ENCODE data around the gene C14orf132. TPM values are rescaled to one million over a fixed set of nuclear protein-coding genes. Genes with fewer than 3 reads are reported as not detected.

The C14orf132 gene
- total RNA-seq, 2 donors from 2014 or later, result 12.3 to 21.9 TPM

- no peak overlapping the region for H3K27ac Mint-ChIP-seq
- H3K27me3 Mint-ChIP-seq (ENCODE audit: insufficient read depth), result no peaks in the 10 kb centered on the region
- H3K9me3 ChIP-seq (ENCODE audit: control insufficient read depth, low read length), result no peaks in the 10 kb centered on the region
- peaks cover 2% of the 10 kb centered on the region for H3K4me1 Mint-ChIP-seq
- TF ChIP-seq CTCF (conservative IDR thresholded peaks at IDR 0.05), result no peak
- no peak overlapping the region for H3K4me3 ChIP-seq (ENCODE audit: low read length)
- H3K36me3 ChIP-seq (ENCODE audit: control insufficient read depth, insufficient read depth, low read length), result no peaks in the 10 kb centered on the region
- H3K4me1 ChIP-seq (ENCODE audit: control insufficient read depth, insufficient read depth, low read length), result no peaks in the 10 kb centered on the region
- DNase-seq, result peak; percentile 39
- H3K9me3 Mint-ChIP-seq, result no peaks in the 10 kb centered on the region
- 87 to 95% methylated on average over 9 to 12 of the region's 12 CpGs for WGBS, 2 experiments (ENCODE audit: insufficient coverage in 1 of 2, insufficient read length in 1 of 2)
- no peaks in the 10 kb centered on the region for H3K27me3 ChIP-seq (ENCODE audit: control insufficient read depth, insufficient read depth, low read length, poor library complexity, severe bottlenecking)
- no peak overlapping the region for H3K27ac ChIP-seq (ENCODE audit: low read depth, low read length)
- no peak overlapping the region for H3K4me3 Mint-ChIP-seq
- no peaks in the 10 kb centered on the region for H3K36me3 Mint-ChIP-seq (ENCODE audit: low read depth)
- no peak overlapping the region for H3K9ac ChIP-seq (ENCODE audit: extremely low read depth, low read length, poor library complexity, severe bottlenecking)
These were observed 57.8 kb downstream of the C14orf132 start for GRCh38 chr14:96096639-96097610.

- no peaks in the 10 kb centered on the region for H3K27me3 ChIP-seq (ENCODE audit: control insufficient read depth, insufficient read depth, low read length, poor library complexity, severe bottlenecking)
- H3K36me3 ChIP-seq (ENCODE audit: control insufficient read depth, insufficient read depth, low read length), result no peaks in the 10 kb centered on the region
- H3K9ac ChIP-seq (ENCODE audit: extremely low read depth, low read length, poor library complexity, severe bottlenecking), result no peak overlapping the region
- no peaks in the 10 kb centered on the region for H3K9me3 ChIP-seq (ENCODE audit: control insufficient read depth, low read length)
- 88 to 93% methylated on average over 6 to 7 of the region's 7 CpGs for WGBS, 2 experiments (ENCODE audit: insufficient coverage in 1 of 2, insufficient read length in 1 of 2)
- no peak overlapping the region for H3K27ac Mint-ChIP-seq
- peaks cover 2% of the 10 kb centered on the region for H3K4me1 Mint-ChIP-seq
- no peaks in the 10 kb centered on the region for H3K36me3 Mint-ChIP-seq (ENCODE audit: low read depth)
- no peak overlapping the region for H3K27ac ChIP-seq (ENCODE audit: low read depth, low read length)
- H3K4me3 Mint-ChIP-seq, result no peak overlapping the region
- no peaks in the 10 kb centered on the region for H3K9me3 Mint-ChIP-seq
- DNase-seq, result peak; percentile 36
- no peaks in the 10 kb centered on the region for H3K4me1 ChIP-seq (ENCODE audit: control insufficient read depth, insufficient read depth, low read length)
- TF ChIP-seq CTCF (conservative IDR thresholded peaks at IDR 0.05), result no peak
- no peaks in the 10 kb centered on the region for H3K27me3 Mint-ChIP-seq (ENCODE audit: insufficient read depth)
- no peak overlapping the region for H3K4me3 ChIP-seq (ENCODE audit: low read length)
These were observed 58.6 kb downstream of the C14orf132 start for GRCh38 chr14:96097752-96098151.

- 69 to 70% methylated on average over 4 to 6 of the region's 6 CpGs for WGBS, 2 experiments (ENCODE audit: insufficient coverage in 1 of 2, insufficient read length in 1 of 2)
- Histone ChIP-seq H3K27ac (ENCODE audit: low read depth, low read length) (no peak overlapping the region), H3K4me1 (ENCODE audit: control insufficient read depth, insufficient read depth, low read length) (no peaks in the 10 kb centered on the region), H3K9me3 (ENCODE audit: control insufficient read depth, low read length) (no peaks in the 10 kb centered on the region), H3K27me3 (ENCODE audit: control insufficient read depth, insufficient read depth, low read length, poor library complexity, severe bottlenecking) (no peaks in the 10 kb centered on the region), H3K4me3 (ENCODE audit: low read length) (no peak overlapping the region), H3K36me3 (ENCODE audit: control insufficient read depth, insufficient read depth, low read length) (no peaks in the 10 kb centered on the region), H3K9ac (ENCODE audit: extremely low read depth, low read length, poor library complexity, severe bottlenecking) (no peak overlapping the region)
- Mint-ChIP-seq H3K27me3 (ENCODE audit: insufficient read depth) (no peaks in the 10 kb centered on the region), H3K36me3 (ENCODE audit: low read depth) (no peaks in the 10 kb centered on the region), H3K9me3 (no peaks in the 10 kb centered on the region), H3K4me3 (no peak overlapping the region), H3K27ac (no peak overlapping the region), H3K4me1 (peaks cover 2% of the 10 kb centered on the region)
- peak; percentile 91 for DNase-seq
- peak; percentile 87 for TF ChIP-seq CTCF (conservative IDR thresholded peaks at IDR 0.05)
These were observed 59.3 kb downstream of the C14orf132 start for GRCh38 chr14:96098309-96098998.

Data from endodermal cell (in vitro differentiated cells).